H1 (cell line): ENCODE data around the gene BLCAP. TPM values are rescaled to one million over a fixed set of nuclear protein-coding genes. Genes with fewer than 3 reads are reported as not detected.

Source experiments
- CTCF ChIA-PET: fragments of 300-600 bp; sonication (Branson Sonifier 250); formaldehyde crosslinking; loops from one replicate; lab custom pipeline; 2021; ENCODE audit not compliant: partially characterized antibody; lab: Charles Lee
- POLR2A ChIA-PET: fragments of 300-600 bp; sonication (Branson Sonifier 250); formaldehyde crosslinking; loops from one replicate; lab custom pipeline; 2021; ENCODE audit warnings: inconsistent platforms; ENCODE audit not compliant: partially characterized antibody; lab: Charles Lee
- DNase-seq, 2 experiments: peaks; one replicate each; pipeline versions ENCODE4 v3.0.0 to v3.0.0-alpha.2; 2010 to 2022; ENCODE audit warnings: low spot score in 2 of 2, low read depth in 1 of 2, mixed read lengths in 1 of 2
- FAIRE-seq: peaks from 2 replicates; lab custom pipeline; 2011; peaks lifted over from hg19 to GRCh38; lab: Jason Lieb, UNC
- H2AFZ ChIP-seq: 2 replicates; pipeline ENCODE4 v1.8.1; 2012; ENCODE audit warnings: low read length, inconsistent platforms
- H2AK5ac ChIP-seq: 2 replicates; pipeline ENCODE4 v1.6.1; 2013; ENCODE audit warnings: low read depth, low read length
- H2BK120ac ChIP-seq: replicated peaks from 2 replicates; pipeline ENCODE3; 2013; ENCODE audit warnings: low read depth, low read length, inconsistent platforms
- H2BK12ac ChIP-seq: 2 replicates; pipeline ENCODE4 v1.6.1; 2013; ENCODE audit warnings: low read depth, low read length
- H2BK15ac ChIP-seq: 2 replicates; pipeline ENCODE4 v1.6.1; 2013; ENCODE audit warnings: low read length
- H2BK20ac ChIP-seq: 2 replicates; pipeline ENCODE4 v1.6.1; 2013; ENCODE audit warnings: low read length
- H2BK5ac ChIP-seq: 2 replicates; pipeline ENCODE4 v1.6.1; 2013; ENCODE audit warnings: low read depth, low read length
- H3K14ac ChIP-seq: 2 replicates; pipeline ENCODE4 v1.6.1; 2013; ENCODE audit warnings: inconsistent platforms; ENCODE audit not compliant: insufficient read length
- H3K18ac ChIP-seq: 2 replicates; pipeline ENCODE4 v1.6.1; 2013; ENCODE audit warnings: low read length; ENCODE audit errors: extremely low read depth
- H3K23ac ChIP-seq: 2 replicates; pipeline ENCODE4 v1.6.1; 2013; ENCODE audit warnings: inconsistent platforms; ENCODE audit not compliant: insufficient read length
- H3K23me2 ChIP-seq: 2 replicates; pipeline ENCODE4 v1.6.1; 2013; ENCODE audit warnings: low read depth, low read length
- H3K27ac ChIP-seq: 2 replicates; pipeline ENCODE4 v1.6.1; 2011; ENCODE audit warnings: low read depth, low read length, inconsistent platforms
- H3K27me3 ChIP-seq, 4 experiments: replicated peaks in 1 of 4; 1 replicate in 1 of 4; 2 replicates in 3 of 4; pipeline versions ENCODE4 v1.6.1 to v1.8.1; 2011 to 2013; ENCODE audit warnings: low read length in 3 of 4, mild to moderate bottlenecking in 3 of 4, inconsistent platforms in 2 of 4, mixed read lengths in 2 of 4, moderate library complexity in 1 of 4; ENCODE audit not compliant: control insufficient read depth in 3 of 4, insufficient read depth in 3 of 4; ENCODE audit errors: extremely low read depth in 1 of 4
- H3K36me3 ChIP-seq, 4 experiments: 2 replicates each; pipeline versions ENCODE4 v1.6.1 to v1.8.1; 2011 to 2013; ENCODE audit warnings: mild to moderate bottlenecking in 4 of 4, low read length in 3 of 4, moderate library complexity in 2 of 4, control low read depth in 1 of 4, inconsistent platforms in 1 of 4; ENCODE audit not compliant: insufficient read depth in 4 of 4, control insufficient read depth in 2 of 4
- H3K4ac ChIP-seq: replicated peaks from 2 replicates; pipeline ENCODE3; 2013; ENCODE audit warnings: low read length, low read depth, mixed read lengths, inconsistent platforms; ENCODE audit not compliant: insufficient read length
- H3K4me1 ChIP-seq, 4 experiments: replicated peaks in 1 of 4; 1 replicate in 1 of 4; 2 replicates in 3 of 4; pipeline versions ENCODE4 v1.6.1 to v1.8.1; 2011 to 2013; ENCODE audit warnings: low read length in 3 of 4, inconsistent platforms in 2 of 4, mixed read lengths in 1 of 4; ENCODE audit not compliant: insufficient read depth in 4 of 4, control insufficient read depth in 3 of 4
- H3K4me2 ChIP-seq, 2 experiments: 2 replicates each; pipeline versions ENCODE4 v1.6.1 to v1.8.1; 2011 to 2013; ENCODE audit warnings: low read depth in 2 of 2, low read length in 2 of 2, control low read depth in 1 of 2, inconsistent platforms in 1 of 2, mild to moderate bottlenecking in 1 of 2; ENCODE audit not compliant: insufficient read depth in 1 of 2
- H3K4me3 ChIP-seq, 4 experiments: fragments of 200-600, 300-600 bp in 1 of 4; sonication (generic), shearing (Covaris generic), sonication (Bioruptor Twin) in 1 of 4; 2 replicates each; pipeline versions ENCODE4 v1.5.1 to v1.8.1; 2011 to 2016; ENCODE audit warnings: low read length in 4 of 4, low read depth in 3 of 4, control low read depth in 2 of 4, inconsistent platforms in 2 of 4, mild to moderate bottlenecking in 2 of 4, mixed read lengths in 1 of 4, moderate library complexity in 1 of 4; ENCODE audit not compliant: insufficient read depth in 2 of 4; ENCODE audit errors: extremely low read depth in 1 of 4
- H3K56ac ChIP-seq: replicated peaks from 2 replicates; pipeline ENCODE3; 2013; ENCODE audit warnings: low read depth, mild to moderate bottlenecking, mixed read lengths, low read length, inconsistent platforms; ENCODE audit not compliant: insufficient read length
- H3K79me1 ChIP-seq: 2 replicates; pipeline ENCODE4 v1.6.1; 2013; ENCODE audit warnings: low read depth, low read length, control low read depth
- H3K79me2 ChIP-seq, 2 experiments: 2 replicates each; pipeline versions ENCODE4 v1.6.1 to v1.8.1; 2012 to 2013; ENCODE audit warnings: low read length in 2 of 2, mild to moderate bottlenecking in 2 of 2, inconsistent platforms in 1 of 2; ENCODE audit not compliant: insufficient read depth in 2 of 2, control insufficient read depth in 1 of 2
- H3K9ac ChIP-seq, 4 experiments: replicated peaks in 1 of 4; 1 replicate in 1 of 4; 2 replicates in 3 of 4; pipeline versions ENCODE4 v1.6.1 to v1.8.1; 2011 to 2013; ENCODE audit warnings: low read depth in 3 of 4, low read length in 3 of 4, control low read depth in 2 of 4, mild to moderate bottlenecking in 2 of 4, moderate library complexity in 2 of 4, inconsistent platforms in 1 of 4; ENCODE audit errors: extremely low read depth in 1 of 4
- H3K9me3 ChIP-seq, 2 experiments: 2 replicates each; pipeline versions ENCODE4 v1.6.1 to v1.8.1; 2012 to 2013; ENCODE audit warnings: mild to moderate bottlenecking in 2 of 2, moderate library complexity in 2 of 2, control low read depth in 1 of 2, inconsistent platforms in 1 of 2, low read depth in 1 of 2, low read length in 1 of 2, mixed read lengths in 1 of 2; ENCODE audit not compliant: insufficient read depth in 2 of 2
- H4K20me1 ChIP-seq, 2 experiments: replicated peaks in 1 of 2; 2 replicates each; pipeline versions ENCODE3 to v1.8.1; 2011 to 2013; ENCODE audit warnings: inconsistent platforms in 2 of 2, low read length in 2 of 2, mild to moderate bottlenecking in 1 of 2; ENCODE audit not compliant: insufficient read depth in 2 of 2, control insufficient read depth in 1 of 2
- H4K5ac ChIP-seq: 2 replicates; pipeline ENCODE4 v1.6.1; 2013; ENCODE audit warnings: low read length, low read depth, mixed read lengths, inconsistent platforms; ENCODE audit not compliant: insufficient read length
- H4K8ac ChIP-seq: 2 replicates; pipeline ENCODE4 v1.8.0; 2013; ENCODE audit warnings: mild to moderate bottlenecking, moderate library complexity, low read length, inconsistent platforms; ENCODE audit not compliant: insufficient read depth; ENCODE audit errors: extremely low read depth
- H4K91ac ChIP-seq: replicated peaks from 2 replicates; pipeline ENCODE3; 2013; ENCODE audit warnings: low read length, mixed read lengths, inconsistent platforms; ENCODE audit not compliant: insufficient read length
- CBX5 ChIP-seq: fragments of 300-800, 300-1000 bp; sonication (generic); IDR thresholded peaks from 2 replicates; pipeline ENCODE4 v1.7.1; 2016; ENCODE audit warnings: antibody characterized with exemption, low read length, low read depth
- CHD2 ChIP-seq: IDR thresholded peaks from 2 replicates; pipeline ENCODE4 v1.6.1; 2012; ENCODE audit warnings: low read length, improper control_type of control experiment
- E2F6 ChIP-seq: IDR thresholded peaks from 2 replicates; pipeline ENCODE4 v1.6.1; 2012; ENCODE audit warnings: inconsistent platforms
- SIN3A ChIP-seq, 2 experiments: IDR thresholded peaks in 1 of 2; conservative IDR thresholded peaks in 1 of 2; 2 replicates each; pipeline ENCODE4 v1.6.1; 2011 to 2012; ENCODE audit warnings: low read length in 2 of 2, improper control_type of control experiment in 1 of 2, low read depth in 1 of 2, mild to moderate bottlenecking in 1 of 2
- SP1 ChIP-seq: IDR thresholded peaks from 2 replicates; pipeline ENCODE4 v1.6.1; 2011; ENCODE audit warnings: low read depth, low read length
- WGBS, 2 experiments: shearing (Covaris generic) in 1 of 2; methylation state at CpG; one replicate each; pipeline versions ENCODE4 v1.1.6 to v1.1.7; 2013 to 2015; ENCODE audit warnings: low lambda C conversion rate in 2 of 2, mixed read lengths in 2 of 2, inconsistent platforms in 1 of 2, low coverage in 1 of 2, missing lambda C conversion rate in 1 of 2; ENCODE audit not compliant: insufficient replicate concordance in 2 of 2, insufficient coverage in 1 of 2, insufficient read length in 1 of 2; ENCODE audit errors: extremely low coverage in 1 of 2, missing lambda C conversion rate in 1 of 2; 5-methylcytosine and 5-hydroxymethylcytosine counted together
- polyA plus RNA-seq, 7 experiments: library from polyadenylated mRNA; depleted of rRNA in 3 of 7; stranded (reverse) in 5 of 7; unstranded in 2 of 7; fragments of >200 nt in 5 of 7; fragments of 200-250 nt in 2 of 7; gene quantifications; 1 replicate in 5 of 7; 2 replicates in 1 of 7; 4 replicates in 1 of 7; pipeline versions ENCODE4 v1.2.1 to v1.2.3, GENCODE V29; 2011 to 2013; ENCODE audit warnings: missing spikeins in 2 of 7, mixed read lengths in 2 of 7
- total RNA-seq: library from RNA; stranded (reverse); fragmentation: NEBNext Ultra II Directional; extraction: Animal tissue kit (Norgen Biotek cat#: 25700); gene quantifications from 2 replicates; pipeline ENCODE4 v1.2.1, GENCODE V29; 2021

Gene BLCAP
- total and polyA plus RNA-seq, 2 of the 8 experiments (the other 6 are each of a cell fraction or from before 2014, with no cell fraction given), result 60.3 to 72.2 TPM

GRCh38 chr20:37513779-37514359, 13.8 kb downstream of the BLCAP start:
- peaks cover 2 to 28% (median 11%) of the 10 kb centered on the region in 4 experiments; a peak in 5 of 8 replicates for H3K36me3 ChIP-seq
- no peak overlapping the region for H2BK120ac ChIP-seq
- H2AFZ ChIP-seq, result no peak overlapping the region
- H2BK20ac ChIP-seq, result no peak overlapping the region
- no peaks in the 10 kb centered on the region for H3K27me3 ChIP-seq
- H4K20me1 ChIP-seq, result peaks cover 0 to 23% of the 10 kb centered on the region in 2 experiments
- H2BK15ac ChIP-seq, result no peak overlapping the region
- no peak overlapping the region for H2BK12ac ChIP-seq
- H3K9me3 ChIP-seq, result no peaks in the 10 kb centered on the region
- FAIRE-seq (no peak), DNase-seq (no peak)
- no peak overlapping the region for H2BK5ac ChIP-seq
- H4K8ac ChIP-seq, result no peak overlapping the region
- H3K4ac ChIP-seq, result no peak overlapping the region
- no peak overlapping the region for H3K9ac ChIP-seq
- peaks cover 0 to 11% (median 6%) of the 10 kb centered on the region in 4 experiments; a peak in 4 of 7 replicates for H3K4me1 ChIP-seq
- H3K23ac ChIP-seq, result no peak overlapping the region
- ChIA-PET CTCF (interaction anchor here (0.6 to 2.2 kb wide), 4 partner anchors 12 to 321 kb away, joined by 3 to 9 read pairs (median 4); no protein-coding TSS in a partner anchor), POLR2A (interaction anchor here (1.6 to 8.2 kb wide), 4 partner anchors 8 to 15 kb away, joined by 3 to 116 read pairs (median 6); no protein-coding TSS in a partner anchor)
- peaks cover 0 to 38% of the 10 kb centered on the region in 2 experiments for H3K79me2 ChIP-seq
- no peak overlapping the region for H3K18ac ChIP-seq
- H4K5ac ChIP-seq, result no peak overlapping the region
- H4K91ac ChIP-seq, result no peak overlapping the region
- no peak overlapping the region for H2AK5ac ChIP-seq
- no peak overlapping the region for H3K56ac ChIP-seq
- no peaks in the 10 kb centered on the region for H3K23me2 ChIP-seq
- H3K79me1 ChIP-seq, result peaks cover 21% of the 10 kb centered on the region
- WGBS, 2 experiments, result 94% methylated on average over 4 of the region's 4 CpGs; no CpG with 5 or more reads in 1 of the 2 experiments
- no peak overlapping the region for H3K4me2 ChIP-seq
- H3K27ac ChIP-seq, result no peak overlapping the region
- H3K4me3 ChIP-seq, result no peak overlapping the region
- no peak overlapping the region for H3K14ac ChIP-seq
- TF ChIP-seq CHD2 (no peak), SP1 (no peak), SIN3A (conservative IDR thresholded peaks at IDR 0.05 in 1 of 2, IDR thresholded peaks at IDR 0.05 in 1 of 2; ENCODE audit: low read depth in 1 of 2, low read length in 2 of 2) (no peak), CBX5 (no peak), E2F6 (no peak)
